Mammary epithelial cell (primary cell): ENCODE results near the gene BMAL1.

Source experiments
- EZH2 ChIP-seq: IDR thresholded peaks from 2 replicates; pipeline ENCODE4 v1.6.1; 2012; ENCODE audit warnings: low read length, inconsistent platforms, borderline replicate concordance
- TF ChIP-seq, protein P1 (sequence below), 2 donors: IDR thresholded peaks in 1 of 2; conservative IDR thresholded peaks in 1 of 2; 2 replicates each; pipeline ENCODE4 v1.5.1; 2011 to 2012; ENCODE audit warnings: inconsistent platforms in 2 of 2, low read length in 2 of 2, mild to moderate bottlenecking in 2 of 2, control low read depth in 1 of 2, low read depth in 1 of 2; ENCODE audit not compliant: insufficient read depth in 1 of 2; ENCODE audit errors: extremely low read depth in 1 of 2

DNA sequence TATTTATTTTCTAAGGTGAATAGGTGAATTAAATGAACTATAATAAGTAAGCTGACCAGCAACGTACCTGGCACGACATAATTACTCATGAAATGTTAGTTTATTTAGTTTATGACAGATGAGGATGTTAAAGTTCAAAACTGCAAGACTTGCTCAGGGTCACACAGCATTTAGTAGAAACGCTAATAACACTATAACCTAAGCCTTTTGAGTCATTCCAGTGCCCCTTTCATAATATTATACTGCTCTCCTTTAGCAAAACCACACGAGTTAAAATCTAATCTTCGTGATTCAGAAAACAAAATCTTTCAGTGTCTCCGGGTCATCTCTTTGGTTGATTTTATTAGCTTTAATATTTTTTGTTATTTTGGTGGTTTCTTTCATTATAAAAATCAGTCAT lies 145.8 kb downstream of the BMAL1 start:
- no peak for TF ChIP-seq EZH2
- TF ChIP-seq, protein P1, sequence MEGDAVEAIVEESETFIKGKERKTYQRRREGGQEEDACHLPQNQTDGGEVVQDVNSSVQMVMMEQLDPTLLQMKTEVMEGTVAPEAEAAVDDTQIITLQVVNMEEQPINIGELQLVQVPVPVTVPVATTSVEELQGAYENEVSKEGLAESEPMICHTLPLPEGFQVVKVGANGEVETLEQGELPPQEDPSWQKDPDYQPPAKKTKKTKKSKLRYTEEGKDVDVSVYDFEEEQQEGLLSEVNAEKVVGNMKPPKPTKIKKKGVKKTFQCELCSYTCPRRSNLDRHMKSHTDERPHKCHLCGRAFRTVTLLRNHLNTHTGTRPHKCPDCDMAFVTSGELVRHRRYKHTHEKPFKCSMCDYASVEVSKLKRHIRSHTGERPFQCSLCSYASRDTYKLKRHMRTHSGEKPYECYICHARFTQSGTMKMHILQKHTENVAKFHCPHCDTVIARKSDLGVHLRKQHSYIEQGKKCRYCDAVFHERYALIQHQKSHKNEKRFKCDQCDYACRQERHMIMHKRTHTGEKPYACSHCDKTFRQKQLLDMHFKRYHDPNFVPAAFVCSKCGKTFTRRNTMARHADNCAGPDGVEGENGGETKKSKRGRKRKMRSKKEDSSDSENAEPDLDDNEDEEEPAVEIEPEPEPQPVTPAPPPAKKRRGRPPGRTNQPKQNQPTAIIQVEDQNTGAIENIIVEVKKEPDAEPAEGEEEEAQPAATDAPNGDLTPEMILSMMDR (conservative IDR thresholded peaks at IDR 0.05 in 1 of 2, IDR thresholded peaks at IDR 0.05 in 1 of 2; ENCODE audit: extremely low read depth in 1 of 2, insufficient read depth in 1 of 2, low read depth in 1 of 2, low read length in 2 of 2): no peak
